ENCODE measurements around the gene NR3C2.

DNA sequence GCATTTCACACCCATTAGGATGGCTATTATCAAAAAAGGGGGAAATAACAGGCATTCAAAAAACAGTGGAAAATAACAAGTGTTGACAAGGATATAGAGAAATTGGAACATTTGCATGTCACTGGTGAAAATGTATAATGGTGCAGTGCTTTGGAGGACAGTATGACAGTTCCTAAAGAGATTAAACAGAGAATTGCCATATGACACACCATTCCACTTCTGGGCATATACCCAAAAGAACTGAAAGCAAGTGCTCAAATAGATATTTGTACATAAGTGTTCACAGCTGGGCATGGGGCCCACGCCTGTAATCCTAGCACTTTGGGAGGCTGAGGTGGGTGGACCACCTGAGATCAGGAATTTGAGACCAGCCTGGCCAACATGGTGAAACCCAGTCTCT is 348.1 kb downstream of the NR3C2 start:
- TF ChIP-seq, protein P1, sequence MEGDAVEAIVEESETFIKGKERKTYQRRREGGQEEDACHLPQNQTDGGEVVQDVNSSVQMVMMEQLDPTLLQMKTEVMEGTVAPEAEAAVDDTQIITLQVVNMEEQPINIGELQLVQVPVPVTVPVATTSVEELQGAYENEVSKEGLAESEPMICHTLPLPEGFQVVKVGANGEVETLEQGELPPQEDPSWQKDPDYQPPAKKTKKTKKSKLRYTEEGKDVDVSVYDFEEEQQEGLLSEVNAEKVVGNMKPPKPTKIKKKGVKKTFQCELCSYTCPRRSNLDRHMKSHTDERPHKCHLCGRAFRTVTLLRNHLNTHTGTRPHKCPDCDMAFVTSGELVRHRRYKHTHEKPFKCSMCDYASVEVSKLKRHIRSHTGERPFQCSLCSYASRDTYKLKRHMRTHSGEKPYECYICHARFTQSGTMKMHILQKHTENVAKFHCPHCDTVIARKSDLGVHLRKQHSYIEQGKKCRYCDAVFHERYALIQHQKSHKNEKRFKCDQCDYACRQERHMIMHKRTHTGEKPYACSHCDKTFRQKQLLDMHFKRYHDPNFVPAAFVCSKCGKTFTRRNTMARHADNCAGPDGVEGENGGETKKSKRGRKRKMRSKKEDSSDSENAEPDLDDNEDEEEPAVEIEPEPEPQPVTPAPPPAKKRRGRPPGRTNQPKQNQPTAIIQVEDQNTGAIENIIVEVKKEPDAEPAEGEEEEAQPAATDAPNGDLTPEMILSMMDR (IDR thresholded peaks at IDR 0.05), result no peak
- TF ChIP-seq ZFX (IDR thresholded peaks at IDR 0.05; ENCODE audit: borderline replicate concordance), result no peak
